Ishikawa (cell line): ENCODE data around the gene PTPRO.

Experiments
- CEBPB ChIP-seq: IDR thresholded peaks from 2 replicates; pipeline ENCODE4 v1.6.1; 2012
- CREB1 ChIP-seq: IDR thresholded peaks from 2 replicates; pipeline ENCODE4 v1.6.1; 2012; ENCODE audit warnings: low read depth
- EGR1 ChIP-seq: IDR thresholded peaks from 2 replicates; pipeline ENCODE4 v1.6.1; 2012
- EP300 ChIP-seq: IDR thresholded peaks from 2 replicates; pipeline ENCODE4 v1.6.1; 2012; ENCODE audit warnings: borderline replicate concordance
- FOXM1 ChIP-seq: IDR thresholded peaks from 2 replicates; pipeline ENCODE4 v1.6.1; 2012; ENCODE audit warnings: low read depth, borderline replicate concordance
- MAX ChIP-seq: IDR thresholded peaks from 2 replicates; pipeline ENCODE4 v1.6.1; 2012
- NFIC ChIP-seq: IDR thresholded peaks from 2 replicates; pipeline ENCODE4 v1.6.1; 2012
- RAD21 ChIP-seq: IDR thresholded peaks from 2 replicates; pipeline ENCODE4 v1.6.1; 2012; ENCODE audit warnings: low read depth
- REST ChIP-seq: IDR thresholded peaks from 2 replicates; pipeline ENCODE4 v1.6.1; 2012; ENCODE audit warnings: low read depth, mild to moderate bottlenecking
- TAF1 ChIP-seq: IDR thresholded peaks from 2 replicates; pipeline ENCODE4 v1.6.1; 2012; ENCODE audit warnings: low read depth, mild to moderate bottlenecking
- TCF12 ChIP-seq: IDR thresholded peaks from 2 replicates; pipeline ENCODE4 v1.6.1; 2012; ENCODE audit warnings: low read depth
- USF1 ChIP-seq: IDR thresholded peaks from 2 replicates; pipeline ENCODE4 v1.6.1; 2012
- YY1 ChIP-seq: IDR thresholded peaks from 2 replicates; pipeline ENCODE4 v1.6.1; 2012; ENCODE audit warnings: low read depth
- ZBTB7A ChIP-seq: IDR thresholded peaks from 2 replicates; pipeline ENCODE4 v1.6.1; 2012; ENCODE audit warnings: low read depth

PTPRO gene

GRCh38 chr12:15556411-15557102 is 234.2 kb downstream of the PTPRO start:
- TF ChIP-seq FOXM1 (no peak), RAD21 (no peak), TCF12 (no peak), YY1 (no peak), REST (no peak), CREB1 (no peak)

GRCh38 chr12:15558915-15559528 is 236.7 kb downstream of the PTPRO start:
- no peak for TF ChIP-seq CREB1
- TF ChIP-seq EGR1 = no peak

- TF ChIP-seq NFIC = no peak
- no peak for TF ChIP-seq ZBTB7A
- no peak for TF ChIP-seq CEBPB
- no peak for TF ChIP-seq YY1
- no peak for TF ChIP-seq MAX
- no peak for TF ChIP-seq TAF1
- no peak for TF ChIP-seq CREB1
These were observed 239.1 kb downstream of the PTPRO start for GRCh38 chr12:15561396-15561795.

- TF ChIP-seq NFIC = no peak
- no peak for TF ChIP-seq FOXM1
- TF ChIP-seq EGR1 = no peak
- TF ChIP-seq USF1 = no peak
- no peak for TF ChIP-seq CEBPB
These were observed 240.0 kb downstream of the PTPRO start for GRCh38 chr12:15562263-15562662.

GRCh38 chr12:15563663-15564062 is 241.4 kb downstream of the PTPRO start:
- TF ChIP-seq REST (no peak), CEBPB (no peak)

- TF ChIP-seq TAF1 = no peak
- TF ChIP-seq CEBPB = no peak
These were observed 252.0 kb downstream of the PTPRO start for GRCh38 chr12:15574353-15574752.

GRCh38 chr12:15575671-15576541 is 253.6 kb downstream of the PTPRO start:
- TF ChIP-seq EGR1 (no peak), TCF12 (no peak), USF1 (no peak), REST (no peak), CEBPB (no peak), MAX (no peak), EP300 (no peak), YY1 (no peak), NFIC (no peak), RAD21 (no peak), FOXM1 (no peak), TAF1 (no peak), CREB1 (no peak), ZBTB7A (no peak)
